HFF-Myc (cell line): ENCODE data around the gene IL1RAPL1.

Experiments
- DNase-seq: peaks from one replicate; pipeline ENCODE4 v3.0.0-alpha.2; 2011; ENCODE audit warnings: low read depth; ENCODE audit errors: extremely low read depth
- H3K4me3 ChIP-seq: replicated peaks from 2 replicates; pipeline ENCODE4 v1.5.1; 2011; ENCODE audit warnings: low read depth, mild to moderate bottlenecking, control low read depth, low read length
- TF ChIP-seq, protein P1 (sequence below): IDR thresholded peaks from 2 replicates; pipeline ENCODE4 v1.5.1; 2012; ENCODE audit warnings: mild to moderate bottlenecking, low read depth, low read length, control low read depth; ENCODE audit errors: missing control alignments

IL1RAPL1 gene

DNA sequence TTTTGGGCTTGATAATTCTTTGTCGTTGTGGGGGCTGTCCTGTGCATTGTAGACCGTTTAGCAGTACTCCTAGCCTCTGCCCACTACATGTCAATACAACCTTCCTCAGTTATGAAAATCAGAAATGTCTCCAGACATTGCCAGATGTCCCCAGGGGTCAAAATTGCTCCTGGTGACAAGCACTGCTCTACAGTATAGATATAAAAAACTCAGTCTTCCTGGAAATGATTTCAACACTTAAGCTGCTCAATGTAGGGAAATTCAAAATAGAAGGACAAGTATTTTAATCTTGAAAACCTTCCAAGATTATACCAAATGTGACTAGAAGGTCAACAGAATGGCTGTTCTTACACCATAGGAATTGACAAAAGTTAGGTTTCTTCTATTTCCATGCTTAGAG lies 1339.4 kb downstream of the IL1RAPL1 start:
- DNase-seq = no peak
- no peak overlapping the region for H3K4me3 ChIP-seq
- TF ChIP-seq, protein P1, sequence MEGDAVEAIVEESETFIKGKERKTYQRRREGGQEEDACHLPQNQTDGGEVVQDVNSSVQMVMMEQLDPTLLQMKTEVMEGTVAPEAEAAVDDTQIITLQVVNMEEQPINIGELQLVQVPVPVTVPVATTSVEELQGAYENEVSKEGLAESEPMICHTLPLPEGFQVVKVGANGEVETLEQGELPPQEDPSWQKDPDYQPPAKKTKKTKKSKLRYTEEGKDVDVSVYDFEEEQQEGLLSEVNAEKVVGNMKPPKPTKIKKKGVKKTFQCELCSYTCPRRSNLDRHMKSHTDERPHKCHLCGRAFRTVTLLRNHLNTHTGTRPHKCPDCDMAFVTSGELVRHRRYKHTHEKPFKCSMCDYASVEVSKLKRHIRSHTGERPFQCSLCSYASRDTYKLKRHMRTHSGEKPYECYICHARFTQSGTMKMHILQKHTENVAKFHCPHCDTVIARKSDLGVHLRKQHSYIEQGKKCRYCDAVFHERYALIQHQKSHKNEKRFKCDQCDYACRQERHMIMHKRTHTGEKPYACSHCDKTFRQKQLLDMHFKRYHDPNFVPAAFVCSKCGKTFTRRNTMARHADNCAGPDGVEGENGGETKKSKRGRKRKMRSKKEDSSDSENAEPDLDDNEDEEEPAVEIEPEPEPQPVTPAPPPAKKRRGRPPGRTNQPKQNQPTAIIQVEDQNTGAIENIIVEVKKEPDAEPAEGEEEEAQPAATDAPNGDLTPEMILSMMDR = no peak

DNA sequence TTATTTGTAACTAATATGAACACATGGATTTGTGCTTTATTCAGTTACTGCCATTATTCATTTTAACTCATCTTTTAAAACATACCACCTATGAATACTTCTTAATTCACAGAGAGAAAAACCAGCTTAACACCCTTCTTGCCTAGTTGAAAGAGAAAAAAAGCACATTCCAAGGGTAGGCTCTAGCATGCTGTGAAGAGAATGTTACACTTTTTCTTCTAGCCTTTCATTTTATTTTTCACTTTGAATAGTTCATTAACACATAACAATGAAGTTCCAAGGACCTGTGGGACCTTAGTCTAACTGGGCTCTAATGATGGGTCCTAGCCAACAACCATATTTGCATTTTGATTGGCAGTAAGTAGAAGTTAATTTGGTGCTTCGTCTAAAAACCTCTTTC lies 1348.2 kb downstream of the IL1RAPL1 start:
- TF ChIP-seq, protein P1 = no peak
- DNase-seq = no peak
- H3K4me3 ChIP-seq = no peak overlapping the region

DNA sequence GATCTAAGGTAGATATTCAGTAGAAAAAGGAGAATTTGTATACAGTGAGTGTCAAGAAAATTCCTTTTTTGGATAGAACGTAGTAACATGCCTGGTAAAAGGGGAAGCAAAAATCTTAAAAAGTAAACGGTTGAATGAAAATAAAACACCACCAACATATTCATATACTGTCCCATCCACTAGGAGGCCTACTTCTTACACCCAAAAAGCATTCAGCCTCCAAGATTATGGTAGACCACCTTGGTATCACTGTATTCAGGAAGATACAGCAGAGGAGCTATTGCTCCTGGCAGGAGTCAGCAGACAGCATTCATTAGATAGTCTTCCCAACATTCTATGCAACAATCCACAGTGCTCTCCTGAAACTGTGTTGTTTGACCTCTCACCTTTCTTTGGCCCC lies 1353.5 kb downstream of the IL1RAPL1 start:
- DNase-seq = no peak
- no peak overlapping the region for H3K4me3 ChIP-seq
- TF ChIP-seq, protein P1 = no peak

DNA sequence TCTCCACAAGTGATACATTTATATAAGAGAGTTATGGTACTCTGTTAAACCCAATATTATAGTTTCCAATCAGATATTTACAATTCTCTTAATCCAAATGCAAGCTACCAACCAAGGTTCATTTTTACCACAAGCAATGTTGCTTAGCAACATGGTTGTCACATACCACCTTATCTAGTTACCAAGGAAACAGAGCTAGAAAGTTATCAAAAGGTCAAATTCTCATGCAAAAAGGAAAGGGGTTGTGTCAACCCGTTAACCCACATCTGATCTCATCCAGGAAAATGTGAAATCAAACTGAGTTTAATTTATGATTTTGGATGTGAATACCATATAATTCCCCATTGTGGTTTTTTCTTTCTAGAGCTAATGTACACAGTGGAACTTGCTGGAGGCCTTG lies 1354.0 kb downstream of the IL1RAPL1 start:
- TF ChIP-seq, protein P1 = no peak
- DNase-seq = no peak
- H3K4me3 ChIP-seq = no peak overlapping the region

DNA sequence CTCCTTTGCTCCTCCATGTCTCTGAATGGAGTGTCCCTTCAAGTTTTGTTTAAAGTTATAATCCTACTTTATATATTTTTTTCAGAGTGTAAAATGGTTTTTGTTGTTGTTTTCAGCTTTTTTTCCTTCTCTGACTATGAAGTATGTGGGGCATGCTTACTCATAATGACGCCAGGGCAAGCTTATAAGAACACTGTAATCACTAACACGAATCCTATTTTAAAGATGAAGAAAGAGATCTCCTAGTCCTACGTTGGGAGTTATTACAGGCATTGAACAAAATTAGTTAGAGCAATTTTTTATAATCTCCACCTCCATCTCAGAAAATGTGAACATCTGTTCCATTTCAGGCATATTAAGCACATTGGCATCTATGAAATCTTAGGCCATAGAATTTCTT lies 1360.0 kb downstream of the IL1RAPL1 start:
- no peak for DNase-seq
- H3K4me3 ChIP-seq = no peak overlapping the region
- TF ChIP-seq, protein P1 = no peak

DNA sequence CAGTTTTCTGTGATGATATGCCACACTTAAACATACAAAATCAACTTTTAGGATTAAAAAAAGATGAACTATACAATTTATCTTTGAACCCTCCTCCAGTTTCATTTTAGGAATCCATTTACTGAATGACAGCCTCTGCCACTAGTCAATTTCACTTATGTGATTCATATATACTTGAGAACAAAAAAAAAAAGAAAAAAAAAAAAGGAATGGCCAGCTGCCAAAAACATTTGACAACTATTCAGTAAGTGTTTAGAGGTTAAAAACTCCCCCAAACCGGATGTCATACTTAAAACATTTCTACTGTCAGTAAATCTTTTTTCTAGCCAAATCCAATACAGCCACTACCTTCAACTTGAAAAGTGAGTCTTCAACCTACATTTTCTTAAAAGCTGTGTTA lies 1361.4 kb downstream of the IL1RAPL1 start:
- TF ChIP-seq, protein P1 = no peak
- DNase-seq = no peak
- no peak overlapping the region for H3K4me3 ChIP-seq

DNA sequence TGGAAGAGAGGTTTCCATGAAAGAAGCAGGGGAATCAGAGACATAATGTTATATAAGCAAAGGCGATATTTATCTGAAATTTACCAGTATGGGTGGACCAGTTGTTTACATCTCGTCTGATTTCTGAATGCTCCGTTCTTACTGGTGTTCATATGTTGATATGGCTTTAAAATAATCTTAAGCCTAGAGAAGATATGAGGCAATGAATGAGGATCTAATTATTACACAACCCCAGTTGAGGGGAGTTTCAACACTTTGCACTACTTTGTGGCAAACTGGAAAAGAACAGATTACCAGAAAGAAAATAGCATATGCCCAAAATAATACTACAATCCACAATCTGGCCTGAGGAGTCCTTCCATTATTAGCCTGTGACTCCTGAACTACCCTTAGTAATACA lies 1364.8 kb downstream of the IL1RAPL1 start:
- TF ChIP-seq, protein P1 = no peak
- DNase-seq = no peak
- no peak overlapping the region for H3K4me3 ChIP-seq
